A549 (cell line): ENCODE results near the gene PTBP2.

ENCODE experiments used
- CBX2 ChIP-seq: fragments of 200-600 bp; sonication (generic); IDR thresholded peaks from 2 replicates; pipeline ENCODE4 v1.6.1; 2016; ENCODE audit warnings: low read depth, mild to moderate bottlenecking, borderline replicate concordance
- CHD2 ChIP-seq: fragments of 150-350 bp; IDR thresholded peaks from 2 replicates; pipeline ENCODE4 v1.6.1; 2014; ENCODE audit warnings: low read length; ENCODE audit not compliant: partially characterized antibody
- CTCF ChIP-seq: fragments of >200 bp; sonication (Bioruptor Twin); formaldehyde crosslinking; IDR thresholded peaks from 3 replicates; pipeline ENCODE4 v1.5.1; 2016
- JUN ChIP-seq, 2 experiments: fragments of >200 bp; sonication (Bioruptor Twin); formaldehyde crosslinking; IDR thresholded peaks; 2 replicates in 1 of 2; 3 replicates in 1 of 2; pipeline ENCODE4 v1.6.1; 2016 to 2017
- KDM1A ChIP-seq: fragments of 200-600 bp; sonication (generic); IDR thresholded peaks from 2 replicates; pipeline ENCODE4 v1.6.1; 2016; ENCODE audit warnings: low read depth, mild to moderate bottlenecking
- KDM5A ChIP-seq: fragments of 200-600 bp; sonication (generic); IDR thresholded peaks from 2 replicates; pipeline ENCODE4 v1.6.1; 2016; ENCODE audit warnings: antibody characterized with exemption, mild to moderate bottlenecking
- POLR2A ChIP-seq: IDR thresholded peaks from 2 replicates; pipeline ENCODE4 v1.6.1; 2012; ENCODE audit warnings: mild to moderate bottlenecking, low read length
- REST ChIP-seq: fragments of 200-600 bp; sonication (generic); IDR thresholded peaks from 2 replicates; pipeline ENCODE4 v1.6.1; 2016; ENCODE audit warnings: antibody characterized with exemption, mild to moderate bottlenecking, moderate library complexity
- SREBF2 ChIP-seq: fragments of 450-650 bp; IDR thresholded peaks from 2 replicates; pipeline ENCODE4 v1.6.1; 2014; ENCODE audit warnings: mild to moderate bottlenecking, moderate library complexity
- TP53 ChIP-seq: fragments of 250-450 bp; sonication (Bioruptor Pico); IDR thresholded peaks from 2 replicates; pipeline ENCODE4 v1.5.0; 2021; ENCODE audit warnings: mild to moderate bottlenecking, moderate library complexity
- ZFP36 ChIP-seq: fragments of 450-650 bp; IDR thresholded peaks from 2 replicates; pipeline ENCODE4 v1.6.1; 2014; ENCODE audit warnings: borderline replicate concordance; ENCODE audit not compliant: partially characterized antibody
- ZNF302 ChIP-seq: fragments of 250-450 bp; sonication (Bioruptor Pico); IDR thresholded peaks from 2 replicates; pipeline ENCODE4 v1.9.0; 2021; ENCODE audit warnings: inconsistent platforms, mild to moderate bottlenecking, moderate library complexity

DNA sequence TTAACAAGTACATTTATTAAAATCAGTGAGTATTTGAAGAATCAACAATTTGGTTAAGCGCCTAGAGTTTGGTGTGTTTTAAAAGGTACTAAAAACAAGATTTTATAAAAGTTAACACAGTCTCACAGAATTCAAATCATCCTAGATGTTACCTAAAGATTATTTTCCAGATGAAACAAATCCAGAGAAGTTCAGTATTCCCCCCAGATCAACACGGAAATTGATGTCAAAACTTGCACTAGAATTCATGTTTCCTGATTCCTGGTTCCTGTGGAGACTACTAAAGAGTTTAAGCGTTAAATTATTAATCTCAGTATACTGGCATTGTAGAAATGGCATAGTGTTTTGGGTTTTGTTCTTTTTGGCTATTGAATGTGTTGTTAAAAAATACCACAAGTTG, 1.4 kb downstream of the PTBP2 start:
- TF ChIP-seq ZNF302 (CRISPR knock-in tag) (no peak), CTCF (no peak), CHD2 (no peak), SREBF2 (no peak), ZFP36 (no peak), KDM5A (no peak), POLR2A (no peak), TP53 (no peak), KDM1A (no peak), REST (no peak), CBX2 (no peak), JUN (IDR thresholded peaks at IDR 0.05) (no peak)
